Stimulated activated CD4-positive, alpha-beta T cell treated with anti-CD3 and anti-CD28 coated beads, Interleukin-12 subunit alpha, Interleukin-12 subunit beta, amount 100 ng/mL, for 48 hours (primary cell): Measurements from ENCODE around the gene CCDC74B.
"Not testable (repeated sequence)": the region's sequence is repeated elsewhere in the genome, so short reads cannot be mapped to it uniquely, and the experiment has no call there.

ENCODE experiments used
- DNase-seq, 3 donors: peaks; one replicate each; pipeline ENCODE4 v3.0.0-alpha.2; 2020; ENCODE audit warnings: low read depth in 2 of 3, low spot score in 1 of 3

CCDC74B gene

DNA sequence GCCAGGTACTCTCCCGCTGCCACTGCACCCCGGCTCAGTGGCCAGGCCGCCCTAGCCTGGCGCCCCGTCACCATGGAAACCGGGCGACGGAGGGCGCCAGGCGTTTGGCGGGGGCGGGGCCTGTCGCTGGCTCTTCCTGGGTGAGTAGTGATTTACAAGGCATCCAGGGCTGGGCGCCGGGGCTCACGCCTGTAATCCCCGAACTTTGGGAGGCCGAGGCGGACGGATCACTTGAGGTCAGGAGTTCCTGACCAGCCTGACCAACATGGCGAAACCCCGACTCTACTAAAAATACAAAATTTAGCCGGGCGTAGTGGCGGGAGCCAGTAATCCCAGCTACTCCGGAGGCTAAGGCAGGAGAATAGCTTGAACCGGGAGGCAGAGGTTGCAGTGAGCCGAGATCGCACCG, at the start of gene CCDC74B:
TSS of gene CCDC74B (minus strand) at position 107 of the 409 bp plus-strand sequence. CDS start 116 bp downstream, outside the sequence.
- peak; percentile 10 to 53 (median 18) for DNase-seq

DNA sequence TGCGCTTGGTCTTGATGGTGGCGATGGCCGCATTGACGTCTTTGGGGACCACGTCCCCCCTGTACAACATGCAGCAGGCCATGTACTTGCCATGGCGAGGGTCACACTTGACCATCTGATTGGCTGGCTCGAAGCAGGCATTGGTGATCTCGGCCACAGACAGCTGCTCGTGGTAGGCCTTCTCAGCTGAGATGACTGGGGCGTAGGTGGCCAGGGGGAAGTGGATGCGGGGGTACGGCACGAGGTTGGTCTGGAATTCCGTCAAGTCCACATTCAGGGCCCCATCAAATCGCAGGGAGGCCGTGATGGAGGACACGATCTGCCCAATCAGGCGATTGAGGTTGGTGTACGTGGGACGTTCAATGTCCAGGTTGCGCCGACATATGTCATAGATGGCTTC, 48.9 kb upstream of the CCDC74B start:
- not testable (repeated sequence) for DNase-seq

DNA sequence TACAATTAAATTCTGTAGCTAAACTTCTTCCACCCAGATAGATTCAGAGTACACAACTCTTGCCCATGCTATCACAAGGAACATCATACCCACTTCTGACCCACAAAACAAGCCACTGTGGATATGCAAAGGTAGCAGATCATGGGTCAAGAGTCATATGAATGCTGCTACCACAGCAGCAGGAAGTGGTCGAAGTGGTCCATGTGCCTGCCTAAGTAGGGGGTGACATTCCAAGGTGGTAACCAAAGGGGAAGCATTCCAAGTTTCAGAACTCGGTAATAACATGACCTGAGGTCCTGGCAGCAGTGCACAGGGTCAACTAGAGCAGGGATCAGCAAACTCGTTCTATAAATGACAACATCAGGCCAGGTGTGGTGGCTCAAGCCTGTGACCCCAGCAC, 47.5 kb upstream of the CCDC74B start:
- DNase-seq, result not testable (repeated sequence)

DNA sequence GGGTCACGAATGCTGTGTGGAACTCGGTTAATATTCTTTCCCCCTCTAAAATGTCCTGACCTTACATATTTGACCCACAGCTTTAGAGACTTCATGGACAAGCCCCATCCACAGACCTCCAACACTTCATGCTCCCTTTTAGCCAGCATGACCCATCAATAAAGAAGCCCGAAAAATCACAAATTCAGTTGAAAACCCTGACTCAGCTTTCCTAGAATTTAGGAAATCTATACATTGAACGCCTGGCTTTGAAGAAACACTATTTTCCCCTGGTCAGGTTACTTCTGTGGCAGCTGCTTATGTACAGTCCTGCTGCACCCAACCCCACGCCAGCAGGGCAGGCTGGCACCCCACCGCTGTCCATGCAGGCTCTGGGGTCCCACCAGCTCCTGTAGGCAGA, 46.4 kb upstream of the CCDC74B start:
- DNase-seq, result not testable (repeated sequence)

DNA sequence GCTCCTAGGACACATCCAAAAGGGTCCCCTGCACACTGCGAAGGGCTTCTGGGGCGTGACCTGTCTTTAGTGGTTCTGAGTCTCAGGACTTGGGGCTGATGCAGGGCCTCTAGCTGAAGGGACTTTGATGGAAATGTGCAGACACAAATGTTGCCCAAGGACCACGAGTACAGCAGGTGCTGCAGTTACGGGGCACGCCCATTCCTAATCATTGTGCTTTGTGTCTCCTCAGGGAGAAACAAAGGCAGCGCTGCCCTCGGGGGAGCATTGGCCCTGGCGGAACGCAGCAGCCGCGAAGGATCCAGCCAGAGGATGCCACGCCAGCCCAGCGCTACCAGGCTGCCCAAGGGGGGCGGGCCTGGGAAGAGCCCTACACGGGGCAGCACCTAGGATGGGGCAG, 45.3 kb upstream of the CCDC74B start:
- DNase-seq, result no peak

DNA sequence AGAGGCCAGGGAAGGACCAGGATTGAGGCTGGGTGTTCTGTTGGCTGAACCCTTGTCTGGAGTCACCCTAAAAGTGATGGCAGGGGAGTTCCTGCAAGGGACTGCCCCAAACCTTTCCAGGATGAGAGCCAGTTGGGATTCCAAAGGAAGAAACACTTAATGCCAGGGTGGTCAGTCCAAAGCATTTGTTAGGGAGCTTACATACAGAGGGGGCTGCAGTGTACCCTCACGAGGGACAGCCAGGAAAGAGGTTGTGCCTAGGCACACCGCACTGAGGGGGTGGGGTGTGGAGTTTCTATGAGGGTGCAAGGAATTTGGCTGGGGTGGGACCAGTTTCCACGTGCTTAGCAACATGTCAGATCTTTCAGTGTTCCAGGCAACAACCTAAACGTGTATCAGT, 44.0 kb upstream of the CCDC74B start:
- not testable (repeated sequence) for DNase-seq

DNA sequence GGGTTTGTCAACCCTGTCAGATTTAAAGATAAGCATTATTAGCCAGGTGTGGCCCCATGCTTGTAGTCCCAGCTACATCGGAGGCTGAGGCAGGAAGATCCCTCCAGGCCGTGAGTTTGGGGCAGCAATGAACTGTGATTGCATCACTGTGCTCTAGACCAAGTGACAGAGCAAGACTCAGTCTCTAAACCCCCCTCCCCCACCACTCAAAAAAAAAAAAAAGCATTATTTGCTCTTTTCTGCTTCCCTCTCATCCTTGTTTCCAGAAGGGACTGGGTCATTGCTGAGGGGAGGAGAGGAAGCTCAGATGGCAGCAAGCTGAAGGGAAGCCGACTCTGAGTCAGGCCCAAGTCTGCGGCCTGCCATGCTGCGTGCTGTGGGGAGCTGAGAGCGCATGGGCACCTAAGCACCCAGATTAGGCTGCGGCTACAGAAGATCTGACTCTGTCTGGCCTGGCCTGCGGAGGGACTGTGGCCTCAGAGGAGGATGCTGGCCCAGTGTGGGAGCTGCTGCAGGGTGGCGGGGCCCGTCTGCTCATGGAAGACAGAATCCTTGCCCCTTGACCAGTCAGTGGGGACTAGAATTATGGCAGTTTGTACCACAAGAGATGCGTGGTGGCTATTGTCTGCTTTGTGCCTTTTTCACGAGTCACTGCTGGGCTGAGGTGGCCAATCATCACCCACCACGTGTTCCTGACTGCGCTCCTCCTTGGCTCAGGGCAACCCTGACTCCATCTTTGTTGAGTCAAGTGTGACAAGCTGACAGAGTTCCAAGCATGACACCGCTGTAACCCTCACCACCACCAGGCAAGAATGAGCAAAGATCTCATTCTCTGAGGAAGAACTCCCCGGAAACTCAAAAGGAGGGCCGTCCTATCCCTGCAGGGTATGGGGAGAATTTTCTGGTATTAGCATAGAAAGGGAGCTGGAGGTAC, 43.2 kb upstream of the CCDC74B start:
- not testable (repeated sequence) for DNase-seq

DNA sequence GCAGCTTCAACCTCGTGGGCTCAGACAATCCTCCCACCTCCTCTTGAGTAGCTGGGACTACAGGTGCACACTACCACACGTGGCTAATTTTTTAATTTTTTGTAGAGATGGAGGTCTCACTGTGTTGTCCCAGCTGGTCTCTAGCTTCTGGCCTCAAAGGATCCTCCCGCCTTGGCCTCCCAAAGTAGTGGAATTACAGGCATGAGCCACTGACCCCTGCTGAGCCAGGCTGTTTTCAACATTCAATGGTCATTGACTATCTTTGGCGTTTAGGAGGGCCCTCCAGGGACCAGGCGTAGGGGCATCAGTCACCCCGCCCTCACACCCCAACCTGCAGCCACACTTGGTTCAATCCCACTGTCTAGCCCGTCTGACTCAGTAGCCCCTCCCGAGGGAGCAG, 42.4 kb upstream of the CCDC74B start:
- no peak for DNase-seq

DNA sequence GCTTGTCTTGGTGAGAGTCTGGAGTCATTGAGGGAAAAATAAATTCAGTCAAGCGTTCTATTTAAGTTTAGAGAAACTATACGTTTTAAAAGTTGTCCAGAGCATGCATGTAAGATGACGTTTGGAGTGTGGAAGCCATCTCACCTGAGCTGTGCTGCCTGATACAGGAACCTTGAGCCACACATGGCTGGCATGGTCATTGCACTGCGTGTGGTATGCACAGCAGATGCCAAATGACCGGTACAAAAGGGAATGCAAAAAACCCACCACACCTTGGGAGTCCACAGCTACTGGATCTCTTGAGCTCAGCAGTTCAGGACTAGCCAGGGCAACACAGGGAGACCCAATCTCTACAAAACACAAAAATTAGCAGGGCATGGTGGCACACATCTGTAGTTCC, 41.5 kb upstream of the CCDC74B start:
- no peak for DNase-seq

DNA sequence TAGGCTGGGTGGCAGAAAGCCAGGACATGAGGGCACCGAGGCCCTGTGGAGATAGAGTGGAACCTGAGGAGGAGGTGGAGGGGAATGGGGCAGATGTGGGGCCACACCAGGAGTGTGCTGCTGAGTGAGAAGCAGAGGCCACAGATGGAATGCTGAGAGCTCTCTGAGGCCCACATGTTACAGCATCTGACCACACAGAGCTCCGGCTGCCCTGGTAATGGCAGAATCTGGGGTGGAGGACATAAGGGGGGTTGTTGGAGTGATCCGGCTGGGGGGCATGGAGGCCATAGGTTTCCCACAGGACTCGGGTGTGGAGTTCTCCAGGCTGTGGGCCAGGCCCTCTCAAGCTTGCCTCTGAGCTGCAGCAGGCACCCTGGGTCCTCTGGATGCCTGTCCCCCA, 41.0 kb upstream of the CCDC74B start:
- DNase-seq, result no peak

DNA sequence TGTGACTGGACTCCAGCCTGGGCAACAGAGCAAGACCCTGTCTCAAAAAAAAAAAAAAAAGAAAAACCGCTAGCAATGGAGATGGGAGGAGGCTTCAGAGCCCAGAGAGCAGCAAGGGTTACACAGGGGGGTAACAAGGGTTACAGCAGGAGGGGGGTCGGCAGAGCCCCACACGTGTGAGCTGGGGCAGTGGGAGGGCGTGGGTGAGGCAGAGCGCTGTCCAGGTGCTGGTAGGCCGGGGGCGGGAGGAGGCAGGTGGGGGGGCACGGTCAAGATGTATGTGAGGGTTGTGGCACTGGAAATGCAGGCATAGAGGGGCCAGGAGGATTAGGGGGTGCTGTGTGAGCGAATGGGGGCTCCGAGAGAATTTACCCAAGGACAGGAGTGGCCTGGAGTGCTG, 40.5 kb upstream of the CCDC74B start:
- DNase-seq, result no peak

DNA sequence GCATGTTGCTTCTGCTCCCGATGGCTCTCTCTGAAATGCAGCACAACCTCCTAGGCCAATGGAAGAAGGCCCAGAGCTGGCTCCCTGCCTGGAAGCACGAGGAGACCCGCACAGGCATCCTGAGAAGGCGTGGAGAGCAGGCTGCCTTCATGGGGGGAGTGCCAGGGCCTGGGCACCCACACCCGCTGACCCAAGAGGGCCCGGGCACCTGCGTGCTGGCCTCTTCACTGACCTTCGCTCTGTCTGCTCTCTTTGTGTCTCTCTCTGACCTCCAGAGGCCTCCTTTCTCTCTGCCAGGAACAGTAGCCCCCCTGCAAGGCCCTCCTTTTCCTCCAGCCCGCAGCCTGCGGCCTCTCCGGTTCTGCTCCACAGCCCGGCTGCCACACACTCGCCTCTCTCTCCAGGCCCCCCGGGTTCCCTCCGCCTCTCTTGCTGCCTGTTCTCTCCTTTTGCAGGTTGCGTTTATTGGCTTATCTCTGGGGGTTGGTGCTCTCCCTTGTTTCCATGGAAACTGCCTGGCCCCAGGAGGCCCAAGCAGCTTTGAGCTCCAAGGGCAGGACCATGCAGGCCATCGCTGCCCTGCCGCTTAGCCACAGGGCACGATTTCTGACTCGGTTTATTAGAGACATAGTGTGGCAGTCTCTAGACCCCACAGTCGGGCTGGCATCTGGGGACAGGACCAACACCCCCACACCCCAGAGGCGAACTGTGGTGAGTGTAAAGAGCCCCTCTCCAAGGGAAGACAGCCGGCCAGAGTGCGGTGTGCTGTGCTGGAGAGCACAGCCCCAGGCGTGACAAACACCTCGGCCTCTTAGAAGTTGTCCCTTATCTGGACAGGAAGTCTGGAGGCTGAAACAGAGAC, 38.8 kb upstream of the CCDC74B start:
- DNase-seq, result no peak

DNA sequence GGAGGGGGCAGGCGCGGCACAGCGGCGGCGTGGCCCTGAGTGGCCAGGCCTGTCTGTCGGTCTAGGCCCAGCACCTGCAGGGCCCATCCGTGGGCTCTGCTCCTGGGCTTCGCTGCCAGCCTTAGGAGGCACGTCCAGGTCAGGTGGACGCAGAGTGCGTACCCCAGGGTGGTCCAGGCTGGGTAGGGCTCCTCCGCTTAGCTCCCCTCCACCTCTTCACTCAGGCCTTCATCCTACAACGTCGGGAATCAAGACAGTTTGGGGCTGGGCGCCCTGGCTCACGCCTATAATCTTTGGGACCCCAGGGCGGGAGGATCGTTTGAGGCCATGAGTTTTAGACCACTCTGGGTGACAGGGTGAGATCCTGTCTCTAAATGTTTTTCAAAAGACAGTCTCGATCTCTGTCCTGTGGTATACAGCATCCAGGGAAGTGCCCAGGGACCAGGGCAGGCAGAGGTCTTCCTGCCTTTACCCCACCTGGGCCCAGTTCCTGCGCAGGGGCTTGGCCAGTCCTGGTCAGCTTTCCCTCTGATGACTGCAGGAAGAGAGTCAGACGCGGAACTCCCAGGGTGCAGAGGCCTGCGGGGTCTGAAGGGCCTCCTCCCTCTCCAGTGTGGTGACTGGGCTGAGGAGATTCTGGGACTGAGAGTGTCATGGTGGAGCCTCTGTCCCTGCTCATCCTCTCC, 38.1 kb upstream of the CCDC74B start:
- DNase-seq, result not testable (repeated sequence)

DNA sequence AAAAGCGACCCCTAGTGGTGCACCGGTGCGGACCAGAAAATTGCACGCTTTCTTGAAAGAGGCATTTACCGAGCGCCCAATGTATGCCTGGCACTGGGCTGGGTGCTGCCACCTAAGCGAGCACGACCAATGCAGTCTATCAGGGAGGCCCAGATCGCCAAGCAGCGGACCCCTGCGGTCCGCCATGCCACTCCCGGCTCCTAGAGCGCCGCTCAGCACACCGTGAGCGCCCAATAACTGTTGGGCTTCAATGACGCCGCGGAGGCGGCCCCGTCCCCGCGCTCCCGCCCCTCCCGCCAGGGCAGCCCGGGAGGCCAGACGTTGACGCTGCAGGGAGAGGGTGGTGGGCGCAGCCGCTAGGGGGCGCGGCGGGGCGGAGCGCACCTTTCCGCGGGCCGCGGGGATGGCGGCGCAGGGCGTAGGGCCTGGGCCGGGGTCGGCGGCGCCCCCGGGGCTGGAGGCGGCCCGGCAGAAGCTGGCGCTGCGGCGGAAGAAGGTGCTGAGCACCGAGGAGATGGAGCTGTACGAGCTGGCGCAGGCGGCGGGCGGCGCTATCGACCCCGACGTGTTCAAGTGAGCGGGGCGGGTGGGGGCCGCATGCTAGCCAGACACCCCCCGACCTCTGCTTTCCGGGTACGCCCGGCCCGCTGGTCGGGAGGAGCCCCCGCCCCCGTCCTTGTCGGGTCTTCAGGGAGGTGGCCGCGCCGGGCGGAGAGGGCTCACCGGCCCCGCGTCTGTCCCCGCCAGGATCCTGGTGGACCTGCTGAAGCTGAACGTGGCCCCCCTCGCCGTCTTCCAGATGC, 37.2 kb upstream of the CCDC74B start, which contains the start of gene MZT2B:
TSS of gene MZT2B (plus strand) at position 383 of the 803 bp plus-strand sequence. CDS start at position 404, 21 bp downstream.
- peak; percentile 79 to 88 (median 82) for DNase-seq

DNA sequence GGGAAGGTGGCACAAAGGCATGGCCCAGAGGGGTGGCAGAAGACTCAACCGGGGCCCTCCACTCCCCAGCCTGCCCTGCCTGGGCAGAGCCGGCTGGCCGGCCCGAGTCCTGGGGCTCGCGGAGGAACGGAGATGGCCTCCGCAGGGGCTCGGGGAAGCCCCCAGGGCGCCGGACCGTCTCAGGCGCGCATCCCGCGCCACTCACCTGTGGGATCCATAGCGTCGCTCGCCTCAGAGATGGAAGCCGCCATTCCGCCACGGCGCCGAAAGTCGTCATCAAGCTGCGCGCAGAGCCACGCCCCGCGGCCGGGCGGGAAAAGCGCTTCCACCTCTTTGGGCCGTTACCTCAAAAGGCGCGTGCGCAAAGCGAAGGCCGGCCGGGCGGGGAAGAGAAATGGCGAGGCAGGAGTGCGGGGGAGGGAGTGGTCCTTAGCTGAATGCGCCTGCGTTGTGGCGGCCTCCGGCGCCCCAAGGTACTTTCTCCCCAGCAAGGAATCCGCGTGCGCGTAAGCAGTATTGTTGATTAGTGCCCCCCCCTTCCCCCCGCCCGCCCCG, 36.5 kb upstream of the CCDC74B start, which contains the start of gene SMPD4:
TSS of gene SMPD4 (minus strand) at position 278 of the 555 bp plus-strand sequence. CDS start 5,010 bp downstream, outside the sequence.
- DNase-seq, result peak; percentile 95 to 98 (median 96)

DNA sequence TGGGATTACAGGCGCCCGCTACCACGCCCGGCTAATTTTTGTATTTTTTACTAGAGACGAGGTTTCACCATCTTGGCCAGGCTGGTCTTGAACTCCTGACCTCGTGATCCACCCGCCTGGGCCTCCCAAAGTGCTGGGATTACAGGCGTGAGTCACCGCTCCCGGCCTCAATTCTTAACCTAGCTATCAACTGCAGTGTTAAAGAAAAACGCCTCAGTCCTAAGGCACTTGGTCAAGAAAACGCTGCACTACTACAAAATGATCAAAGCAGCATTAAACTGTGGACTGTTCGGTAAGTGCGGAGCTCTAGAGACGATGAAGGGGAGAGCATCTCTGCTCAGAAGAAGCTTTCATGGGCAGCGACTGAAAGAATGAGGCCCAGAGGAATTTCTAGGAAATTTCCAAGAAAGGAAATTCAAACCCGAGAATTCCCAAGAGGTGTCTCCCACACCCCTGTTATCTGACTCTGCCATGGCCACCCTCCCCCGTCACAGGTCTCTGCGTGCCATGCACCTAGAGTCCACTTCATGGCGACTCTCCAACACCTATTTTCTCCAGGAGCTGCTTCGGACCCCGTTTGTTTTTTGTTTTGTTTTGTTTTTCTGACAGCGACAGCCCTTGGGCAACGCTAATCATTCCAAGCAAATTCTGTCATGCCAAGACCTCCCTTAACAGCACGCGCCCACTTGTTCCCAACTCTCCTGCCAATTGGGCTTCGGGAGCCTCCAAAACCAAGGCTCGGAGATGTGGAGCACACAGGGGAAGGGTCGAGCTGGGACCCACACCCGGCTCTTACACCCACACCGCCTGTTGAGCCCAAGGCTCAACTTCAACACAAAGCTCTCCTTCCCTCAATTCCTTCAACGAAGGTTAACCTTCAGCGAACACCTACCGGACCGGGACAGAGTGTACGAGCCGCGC, 35.8 kb upstream of the CCDC74B start:
- DNase-seq, result not testable (repeated sequence)

DNA sequence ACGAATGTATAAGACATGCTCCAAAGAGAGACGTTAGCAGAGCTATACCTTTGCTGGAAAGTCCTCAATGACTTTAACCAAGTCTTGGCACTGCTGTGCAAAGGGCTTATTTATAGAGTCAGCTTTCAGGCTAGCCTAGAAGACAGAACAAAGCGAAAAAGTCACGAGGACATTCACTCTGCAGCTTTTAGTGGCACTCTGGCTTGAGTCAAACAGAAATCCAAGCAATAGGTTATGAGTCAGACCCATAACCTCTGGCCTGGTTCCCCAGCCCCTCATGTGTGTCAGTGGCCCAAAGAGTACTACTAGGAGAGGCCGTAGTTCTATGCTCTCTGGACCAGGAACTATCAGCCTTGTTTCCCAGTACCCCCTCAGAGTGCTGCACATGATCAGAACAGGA, 30.0 kb upstream of the CCDC74B start:
- not testable (repeated sequence) for DNase-seq

DNA sequence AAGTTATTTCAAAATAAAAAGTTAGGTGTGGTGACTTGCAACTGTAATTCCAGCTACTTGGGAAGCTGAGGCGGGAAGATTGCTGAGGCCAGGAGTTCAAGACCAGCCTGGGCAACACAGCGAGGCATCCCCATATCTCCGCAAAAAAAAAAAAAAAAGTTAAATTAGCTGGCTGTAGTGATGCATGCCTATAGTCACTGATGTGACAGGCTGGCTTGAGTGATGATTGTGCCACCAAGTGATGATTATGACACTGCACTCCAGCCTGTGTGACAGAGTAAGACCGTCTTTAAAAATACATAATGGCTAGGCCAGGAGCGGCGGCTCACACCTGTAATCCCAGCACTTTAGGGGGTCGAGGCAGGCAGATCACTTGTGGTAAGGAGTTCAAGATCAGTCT, 25.0 kb upstream of the CCDC74B start:
- no peak for DNase-seq

DNA sequence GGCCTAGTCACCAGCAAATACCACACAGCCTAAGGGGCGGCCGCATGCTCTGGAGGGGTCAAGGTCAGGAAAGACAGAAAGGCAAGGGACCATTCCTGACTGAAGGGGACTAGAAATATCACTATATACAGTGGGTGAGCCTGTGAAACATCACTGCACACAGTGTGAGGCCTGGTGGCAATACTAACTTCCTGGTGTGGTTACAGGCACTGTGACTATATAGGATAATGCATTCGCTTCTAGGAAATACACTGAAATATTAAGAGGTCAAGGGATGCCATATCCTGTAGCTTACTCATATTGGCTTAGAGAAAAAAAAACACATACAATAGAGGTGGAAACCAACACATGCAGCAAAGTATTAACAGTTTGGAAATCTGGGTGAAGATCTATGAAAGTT, 24.3 kb upstream of the CCDC74B start:
- DNase-seq, result not testable (repeated sequence)
